B cell (primary cell): ENCODE results near the gene ARHGAP23.
"Not testable (repeated sequence)": the region's sequence is repeated elsewhere in the genome, so short reads cannot be mapped to it uniquely, and the experiment has no call there.

Source experiments
- EZH2 ChIP-seq: IDR thresholded peaks from 2 replicates; pipeline ENCODE4 v1.6.1; 2012; ENCODE audit warnings: borderline replicate concordance, low read depth, mild to moderate bottlenecking, moderate library complexity, low read length; ENCODE audit not compliant: insufficient read depth, poor library complexity, severe bottlenecking
- TF ChIP-seq, protein P1 (sequence below): fragments of 200-600 bp; IDR thresholded peaks from one replicate; pipeline ENCODE4 v1.8.0; 2022; ENCODE audit warnings: antibody characterized with exemption, mild to moderate bottlenecking

DNA sequence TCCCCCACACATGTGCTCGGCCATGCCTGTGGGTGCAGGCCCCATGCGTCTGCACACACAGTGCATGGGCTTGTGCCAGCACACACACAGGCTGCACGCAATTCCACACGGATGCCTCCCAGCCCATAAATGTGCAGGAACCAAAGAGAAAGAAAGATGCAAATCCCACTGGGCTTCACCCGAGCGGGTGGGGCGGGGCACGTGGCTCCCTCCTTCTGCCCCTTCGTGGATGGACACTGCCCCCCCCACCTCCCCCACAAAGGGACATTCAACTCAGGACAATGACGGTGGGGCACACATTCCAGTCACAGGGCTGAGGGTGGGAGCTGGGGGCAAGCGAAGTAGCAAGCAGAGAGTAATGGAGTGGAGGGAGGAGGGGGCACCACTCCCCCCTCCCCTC lies 102.6 kb downstream of the ARHGAP23 start:
- TF ChIP-seq, protein P1, sequence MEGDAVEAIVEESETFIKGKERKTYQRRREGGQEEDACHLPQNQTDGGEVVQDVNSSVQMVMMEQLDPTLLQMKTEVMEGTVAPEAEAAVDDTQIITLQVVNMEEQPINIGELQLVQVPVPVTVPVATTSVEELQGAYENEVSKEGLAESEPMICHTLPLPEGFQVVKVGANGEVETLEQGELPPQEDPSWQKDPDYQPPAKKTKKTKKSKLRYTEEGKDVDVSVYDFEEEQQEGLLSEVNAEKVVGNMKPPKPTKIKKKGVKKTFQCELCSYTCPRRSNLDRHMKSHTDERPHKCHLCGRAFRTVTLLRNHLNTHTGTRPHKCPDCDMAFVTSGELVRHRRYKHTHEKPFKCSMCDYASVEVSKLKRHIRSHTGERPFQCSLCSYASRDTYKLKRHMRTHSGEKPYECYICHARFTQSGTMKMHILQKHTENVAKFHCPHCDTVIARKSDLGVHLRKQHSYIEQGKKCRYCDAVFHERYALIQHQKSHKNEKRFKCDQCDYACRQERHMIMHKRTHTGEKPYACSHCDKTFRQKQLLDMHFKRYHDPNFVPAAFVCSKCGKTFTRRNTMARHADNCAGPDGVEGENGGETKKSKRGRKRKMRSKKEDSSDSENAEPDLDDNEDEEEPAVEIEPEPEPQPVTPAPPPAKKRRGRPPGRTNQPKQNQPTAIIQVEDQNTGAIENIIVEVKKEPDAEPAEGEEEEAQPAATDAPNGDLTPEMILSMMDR = not testable (repeated sequence)
- TF ChIP-seq EZH2 = not testable (repeated sequence)
